NCI-H82 treated with DMSO at 0.1 percent for 48 hours (cell line): Measurements from ENCODE around the gene KRT6B.
"Not testable (repeated sequence)": the region's sequence is repeated elsewhere in the genome, so short reads cannot be mapped to it uniquely, and the experiment has no call there.

ENCODE experiments used
- DNase-seq: peaks from one replicate; lab custom pipeline; 2025; ENCODE audit not compliant: unreplicated experiment; lab: John Stamatoyannopoulos, UW

Gene KRT6B

DNA sequence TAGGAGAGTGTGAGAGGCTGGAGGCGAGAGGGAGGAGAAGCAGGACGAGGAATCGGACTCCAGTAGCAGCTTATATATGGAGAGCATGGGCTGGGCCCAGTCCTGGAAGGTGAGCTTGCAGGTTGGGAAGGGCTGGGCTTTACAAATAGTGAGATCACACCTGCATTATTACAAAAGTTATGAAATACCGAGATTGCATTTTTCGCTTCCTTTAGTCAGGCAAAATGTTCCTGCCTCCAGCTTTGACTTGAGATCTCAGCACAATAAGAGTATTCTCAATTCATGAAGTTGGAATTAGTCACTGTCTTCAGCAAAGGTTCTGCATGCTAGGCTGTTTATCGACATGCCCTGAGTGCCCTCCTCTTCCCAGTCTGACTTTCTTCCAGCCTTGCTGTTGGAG is at the start of gene KRT6B:
KRT6B (minus strand) TSS at position 46 of the 400 bp plus-strand sequence. CDS start 68 bp downstream, outside the sequence.
- DNase-seq, result no peak

GRCh38 chr12:52501490-52501889 is 49.5 kb upstream of the KRT6B start:
- DNase-seq, result no peak

- DNase-seq, result not testable (repeated sequence)
Observed at GRCh38 chr12:52500574-52500973, 48.6 kb upstream of the KRT6B start.

- DNase-seq, result no peak
Observed at GRCh38 chr12:52499806-52500560, 48.0 kb upstream of the KRT6B start.

DNA sequence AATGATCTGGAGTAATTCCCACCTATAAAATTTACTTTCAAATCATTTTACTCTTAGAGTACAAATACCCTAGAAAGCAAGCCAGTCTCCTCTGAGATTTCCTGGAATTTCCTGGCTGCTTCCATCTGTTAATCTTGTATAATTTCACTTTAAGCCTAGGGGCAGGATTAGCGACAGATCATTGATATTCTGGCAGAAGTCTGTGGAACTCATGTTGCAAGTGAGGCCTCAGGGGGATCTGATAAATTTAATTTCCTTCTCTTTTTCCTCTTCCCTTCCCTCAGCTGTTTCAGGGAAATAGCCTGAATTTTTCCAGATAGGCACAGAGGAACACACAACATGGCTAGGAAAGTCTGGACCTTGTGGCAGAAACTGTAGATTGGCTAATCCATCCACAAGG is 47.0 kb upstream of the KRT6B start:
- no peak for DNase-seq

GRCh38 chr12:52497975-52498374 is 46.0 kb upstream of the KRT6B start:
- no peak for DNase-seq

GRCh38 chr12:52496590-52497071 is 44.7 kb upstream of the KRT6B start:
- DNase-seq, result no peak

- no peak for DNase-seq
Observed at GRCh38 chr12:52496054-52496453, 44.1 kb upstream of the KRT6B start.

- no peak for DNase-seq
Observed at GRCh38 chr12:52495389-52495788, 43.4 kb upstream of the KRT6B start.

DNA sequence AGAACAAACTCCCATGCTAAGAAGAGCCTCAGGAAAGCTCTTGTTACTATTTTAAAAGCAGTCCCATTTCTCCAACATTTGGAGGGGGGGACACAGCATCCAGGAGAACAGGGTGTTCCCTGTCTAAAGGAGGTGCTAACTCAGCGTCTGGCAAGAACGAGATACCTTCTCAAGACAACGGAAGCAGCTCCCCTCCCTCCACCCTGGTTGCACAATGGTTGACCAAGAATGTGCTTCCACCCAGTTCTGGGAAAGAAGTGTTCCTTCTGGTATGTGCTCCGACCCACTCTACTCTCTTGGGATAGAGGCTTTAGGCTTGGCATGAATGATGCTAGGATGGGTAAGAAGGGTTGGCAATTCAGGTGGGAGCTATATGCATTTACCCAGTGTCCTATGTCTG is 42.6 kb upstream of the KRT6B start:
- DNase-seq, result no peak

GRCh38 chr12:52494100-52494499 is 42.2 kb upstream of the KRT6B start:
- no peak for DNase-seq

GRCh38 chr12:52493172-52493571 is 41.2 kb upstream of the KRT6B start, which contains the start of gene KRT6A:
Gene KRT6A (minus strand): TSS chr12:52493257. CDS start chr12:52493188, 69 bp downstream.
- no peak for DNase-seq

DNA sequence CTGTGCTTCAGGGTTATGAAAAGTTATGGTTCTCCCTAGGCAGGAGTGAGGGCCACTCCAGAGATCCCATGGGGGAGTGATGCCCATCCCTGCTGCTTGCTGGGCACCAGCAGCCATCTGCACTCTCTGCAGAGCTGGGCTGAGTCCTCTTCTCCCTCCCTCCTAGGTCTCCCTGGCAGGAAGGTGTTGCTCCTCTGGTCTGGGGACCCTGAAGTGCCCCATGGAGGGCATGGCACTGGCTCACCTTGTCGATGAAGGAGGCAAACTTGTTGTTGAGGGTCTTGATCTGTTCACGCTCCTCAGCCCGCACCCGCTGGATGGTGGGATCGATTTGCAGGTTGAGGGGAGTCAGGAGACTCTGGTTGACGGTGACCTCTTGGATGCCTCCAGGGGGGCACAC is 40.5 kb upstream of the KRT6B start:
- DNase-seq, result not testable (repeated sequence)

DNA sequence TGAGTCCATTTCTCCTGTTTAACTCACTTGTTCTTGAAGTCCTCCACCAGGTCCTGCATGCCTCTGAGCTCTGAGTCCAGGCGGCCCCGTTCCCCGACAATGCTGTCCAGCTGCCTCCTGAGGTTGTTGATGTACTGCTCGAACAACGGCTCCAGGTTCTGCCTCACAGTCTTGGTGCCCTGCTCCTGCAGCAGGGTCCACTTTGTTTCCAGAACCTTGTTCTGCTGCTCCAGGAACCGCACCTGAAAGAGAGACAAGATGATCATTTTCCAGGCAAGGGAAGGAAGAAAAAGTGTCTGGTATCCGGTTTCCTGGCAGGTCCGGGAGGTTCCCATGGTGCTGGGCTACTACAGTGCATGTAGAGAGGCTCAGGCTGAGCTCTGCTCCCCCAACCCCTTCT is 39.5 kb upstream of the KRT6B start:
- DNase-seq, result not testable (repeated sequence)

DNA sequence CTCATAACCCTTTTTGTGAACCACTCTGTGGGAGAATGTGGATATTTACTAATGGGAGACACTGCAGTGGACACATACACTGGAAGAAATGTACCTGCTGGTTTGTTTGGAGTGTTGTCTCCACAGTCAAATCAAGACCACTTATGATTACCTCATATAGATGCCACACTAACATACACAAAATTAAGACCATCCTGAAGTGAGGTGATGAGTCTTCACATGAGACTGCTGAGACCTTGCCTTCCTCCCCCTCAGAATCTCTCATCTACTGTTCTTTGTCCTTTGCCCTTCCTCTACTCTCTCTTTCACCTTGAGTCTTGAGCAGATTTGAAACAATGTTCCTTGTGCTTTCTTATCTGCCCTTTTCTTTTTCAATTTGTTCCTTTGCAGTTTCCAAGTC is 36.8 kb upstream of the KRT6B start:
- DNase-seq, result no peak

DNA sequence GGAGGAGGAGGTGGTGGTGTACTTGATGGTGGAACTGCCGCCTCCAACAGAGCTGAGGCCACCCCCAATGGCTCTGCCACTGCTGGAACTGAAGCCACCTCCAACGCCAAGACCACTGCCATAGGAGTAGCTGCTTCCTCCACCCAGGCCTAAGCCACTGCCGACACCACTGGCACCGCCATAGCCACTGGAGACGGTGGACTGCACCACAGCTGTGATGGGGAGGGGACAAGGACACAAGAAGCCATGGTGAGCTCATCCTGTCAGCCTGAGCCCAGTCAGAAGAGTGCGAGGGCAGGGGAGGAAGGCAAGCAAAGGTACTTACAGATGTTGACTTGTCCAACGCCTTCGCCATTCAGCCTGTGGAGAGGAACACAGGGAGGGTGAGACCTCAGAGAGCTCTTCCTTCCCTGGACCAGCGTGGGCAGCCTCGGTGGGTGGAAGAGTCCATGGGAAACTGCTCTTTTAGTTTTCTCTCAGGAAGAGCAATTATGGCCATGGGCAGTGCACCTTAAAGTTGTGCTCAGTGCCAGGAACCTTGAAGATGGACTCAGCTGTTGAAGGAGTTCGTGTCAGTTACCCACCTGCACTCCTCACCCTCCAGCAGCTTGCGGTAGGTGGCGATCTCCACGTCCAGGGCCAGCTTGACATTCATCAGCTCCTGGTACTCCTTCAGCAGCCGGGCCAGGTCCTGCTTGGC is 35.9 kb upstream of the KRT6B start:
- DNase-seq, result not testable (repeated sequence)

GRCh38 chr12:52487211-52487610 is 35.3 kb upstream of the KRT6B start:
- no peak for DNase-seq

- DNase-seq, result no peak
Observed at GRCh38 chr12:52486166-52487105, 34.5 kb upstream of the KRT6B start.

DNA sequence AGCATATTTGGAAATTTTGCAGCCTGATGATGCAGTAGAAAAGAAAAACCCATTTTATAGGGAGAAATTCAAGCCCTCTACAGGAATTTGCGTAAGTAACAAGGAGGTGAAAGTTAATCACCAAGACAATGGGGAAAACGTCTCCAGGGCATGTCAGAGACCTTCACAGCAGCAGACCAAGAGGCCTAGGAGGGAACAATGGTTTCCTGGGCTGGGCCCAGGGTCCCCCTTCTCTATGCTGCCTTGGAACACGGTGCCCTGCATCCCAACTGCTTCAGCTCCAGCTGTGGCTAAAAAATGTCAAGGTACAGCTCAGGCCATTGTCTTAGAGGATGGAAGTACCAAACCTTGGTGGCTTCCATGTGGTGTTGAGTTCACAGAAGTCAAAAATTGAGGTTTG is 28.1 kb upstream of the KRT6B start:
- no peak for DNase-seq

GRCh38 chr12:52477651-52478050 is 25.7 kb upstream of the KRT6B start:
- no peak for DNase-seq

DNA sequence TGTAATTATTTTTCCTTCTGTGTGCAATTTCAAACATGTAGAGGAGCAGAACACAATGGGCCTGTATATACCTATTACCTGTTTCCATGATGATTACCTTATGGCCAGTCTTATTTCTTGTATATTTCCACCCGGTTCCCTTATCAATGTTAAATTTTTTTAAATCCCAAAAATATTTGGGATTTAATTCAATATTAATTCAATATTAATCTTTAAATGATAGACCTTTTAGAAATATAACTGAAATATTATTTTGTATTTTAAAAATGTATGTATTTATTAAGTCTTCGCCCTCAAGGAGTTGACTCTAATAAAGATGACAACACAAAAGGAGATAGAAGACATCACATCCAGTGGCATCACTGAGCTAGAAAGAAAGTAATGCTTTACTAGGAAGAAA is 22.3 kb upstream of the KRT6B start:
- DNase-seq, result no peak
